GM18867 (cell line): ENCODE measurements around the gene NOP14.
A peak's percentile ranks its signal among the peaks of the same experiment; 100 is the strongest.
"Not testable (repeated sequence)": the region's sequence is repeated elsewhere in the genome, so short reads cannot be mapped to it uniquely, and the experiment has no call there.

Experiments
- ATAC-seq: cut with Tn5 transposase; IDR thresholded peaks from one replicate; pipeline ENCODE4 v1.9.1; 2021; ENCODE audit warnings: mild to moderate bottlenecking, moderate library complexity; ENCODE audit not compliant: unreplicated experiment

Gene NOP14

DNA sequence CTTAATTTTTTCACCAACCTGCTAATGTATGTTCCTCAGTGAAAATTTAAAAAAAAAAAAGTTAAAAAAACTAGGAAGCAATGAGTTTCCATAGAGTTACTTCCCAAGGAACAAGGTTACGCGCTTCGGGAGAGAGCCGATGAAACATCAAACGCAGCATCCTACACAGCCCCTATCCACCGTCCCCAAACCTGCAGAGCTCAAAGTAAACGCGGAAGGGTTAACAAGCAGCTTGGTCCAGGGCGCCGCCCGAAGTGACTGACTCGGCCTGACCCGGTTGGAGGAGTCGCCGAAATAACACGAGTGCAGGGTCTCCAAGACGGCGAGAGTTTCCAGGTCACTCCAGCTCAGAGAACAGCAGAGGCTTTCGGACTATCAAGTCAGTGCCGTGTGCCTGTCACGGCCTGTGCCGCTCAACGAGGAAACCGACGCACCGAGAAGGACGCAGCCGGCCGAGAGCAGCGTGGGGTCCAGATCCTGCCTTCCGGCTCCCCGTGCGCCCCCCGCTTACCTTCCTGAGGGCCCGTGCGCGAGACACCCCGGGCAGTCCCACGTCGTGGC is 512 bp downstream of the NOP14 start:
- ATAC-seq: peak; percentile 20

DNA sequence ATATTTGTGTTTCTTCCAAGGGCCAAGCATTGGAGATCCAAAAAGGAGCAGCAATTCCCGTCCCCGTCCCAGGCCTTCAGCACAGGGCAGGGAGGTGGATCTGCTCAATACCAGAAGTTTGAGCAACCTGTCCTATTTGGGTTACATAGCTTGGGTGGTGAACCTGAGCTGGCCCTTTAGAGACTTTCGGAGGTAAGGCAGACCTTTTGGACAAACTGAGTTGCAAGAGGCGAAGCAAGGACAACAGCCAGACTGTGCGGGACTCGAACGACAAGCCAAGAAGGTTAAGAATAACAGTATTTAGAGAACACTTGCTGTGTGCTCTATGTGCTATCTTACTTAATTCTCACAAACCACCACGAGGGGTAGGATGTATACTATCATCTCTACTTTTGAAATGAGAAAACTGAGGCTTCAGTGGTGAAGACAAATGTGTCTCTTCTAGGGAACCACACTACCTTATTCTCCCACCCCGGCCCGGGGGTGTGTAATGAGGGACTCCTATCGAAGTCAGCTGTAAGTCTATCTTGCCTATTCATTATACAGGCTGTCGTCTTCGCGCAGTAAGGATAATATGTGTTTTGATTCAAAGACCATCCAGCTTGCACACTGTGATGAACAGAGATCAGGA is 1.3 kb downstream of the NOP14 start:
- ATAC-seq: no peak

DNA sequence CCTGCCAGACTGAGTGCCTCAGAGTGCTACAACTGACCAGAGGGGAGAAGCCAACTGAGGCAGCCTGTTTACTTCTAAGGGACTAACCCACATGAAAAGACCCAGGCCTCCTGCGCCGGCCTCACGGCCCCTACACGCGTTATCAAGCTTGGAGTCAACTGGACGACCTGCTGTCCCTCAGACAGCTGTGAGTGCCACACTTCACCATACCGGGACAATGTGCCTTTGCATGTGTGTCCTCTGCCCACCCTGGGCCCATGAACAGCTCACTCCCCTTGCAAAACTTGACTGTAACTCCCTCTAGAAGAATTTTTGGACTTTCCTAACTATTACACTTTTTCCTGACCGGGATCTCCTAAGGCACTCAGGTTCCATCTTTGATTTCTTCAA is 1.8 kb downstream of the NOP14 start:
- ATAC-seq: no peak

DNA sequence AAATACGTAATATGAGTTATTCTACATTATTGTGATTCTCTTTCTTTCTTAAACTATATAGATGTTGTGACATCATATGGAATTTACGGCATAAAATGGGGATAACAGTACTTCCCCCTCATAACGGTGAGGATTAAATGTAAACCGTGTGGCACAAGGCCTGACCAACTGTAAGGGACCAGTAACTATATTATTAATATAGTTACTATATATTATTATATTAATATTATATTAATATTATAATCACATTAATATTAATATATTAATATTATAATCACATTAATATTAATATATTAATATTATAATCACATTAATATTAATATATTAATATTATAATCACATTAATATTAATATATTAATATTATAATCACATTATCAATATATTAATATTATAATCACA is 2.8 kb downstream of the NOP14 start:
- ATAC-seq: not testable (repeated sequence)

DNA sequence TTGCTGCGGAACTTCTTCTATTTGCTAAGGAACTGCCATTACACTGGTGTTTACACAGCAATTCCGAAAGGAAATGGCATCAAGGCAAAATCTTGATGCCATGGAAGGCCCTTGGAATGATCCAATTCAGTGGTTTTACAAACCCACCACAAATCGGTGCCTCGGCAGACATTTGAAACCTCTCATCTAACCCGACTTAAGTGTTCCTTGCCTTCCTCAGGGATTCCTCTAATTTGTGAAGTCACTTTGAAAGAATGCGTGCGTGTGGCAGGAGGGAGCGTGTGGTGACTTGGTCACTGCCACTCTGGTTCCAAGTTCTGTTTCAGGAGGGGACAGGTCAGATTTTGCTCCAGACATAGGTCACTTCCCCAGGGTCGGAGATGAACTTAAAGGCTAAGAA is 4.8 kb downstream of the NOP14 start:
- ATAC-seq: no peak

DNA sequence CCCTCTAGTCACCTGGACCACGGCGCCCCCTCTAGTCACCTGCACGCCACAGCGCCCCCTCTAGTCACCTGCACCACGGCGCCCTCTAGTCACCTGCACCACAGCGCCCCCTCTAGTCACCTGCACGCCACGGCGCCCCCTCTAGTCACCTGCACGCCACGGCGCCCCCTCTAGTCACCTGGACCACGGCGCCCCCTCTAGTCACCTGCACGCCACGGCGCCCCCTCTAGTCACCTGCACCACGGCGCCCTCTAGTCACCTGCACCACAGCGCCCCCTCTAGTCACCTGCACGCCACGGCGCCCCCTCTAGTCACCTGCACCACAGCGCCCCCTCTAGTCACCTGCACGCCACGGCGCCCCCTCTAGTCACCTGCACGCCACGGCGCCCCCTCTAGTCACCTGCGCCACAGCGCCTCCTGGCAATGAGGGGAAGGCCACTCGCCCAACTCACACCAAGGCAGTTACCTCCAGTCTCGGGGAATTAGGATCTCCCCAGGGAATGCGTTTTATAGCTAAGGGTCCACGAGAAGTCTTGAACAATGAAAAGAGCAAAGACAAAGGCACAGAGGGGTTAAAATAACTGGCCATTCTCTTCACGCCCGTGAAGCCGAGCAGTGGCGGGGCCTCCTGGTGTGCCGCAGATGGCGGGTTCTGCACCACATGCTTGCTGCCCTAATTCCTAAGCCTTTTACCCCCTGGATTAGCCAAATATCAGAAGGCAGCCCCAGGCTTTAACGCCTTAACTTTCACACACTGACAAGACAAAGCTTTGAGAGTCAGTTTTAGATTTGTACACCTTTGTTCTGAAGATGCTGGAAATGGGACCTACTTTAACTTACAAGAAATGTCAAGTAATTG is 7.8 kb downstream of the NOP14 start:
- not testable (repeated sequence) for ATAC-seq

DNA sequence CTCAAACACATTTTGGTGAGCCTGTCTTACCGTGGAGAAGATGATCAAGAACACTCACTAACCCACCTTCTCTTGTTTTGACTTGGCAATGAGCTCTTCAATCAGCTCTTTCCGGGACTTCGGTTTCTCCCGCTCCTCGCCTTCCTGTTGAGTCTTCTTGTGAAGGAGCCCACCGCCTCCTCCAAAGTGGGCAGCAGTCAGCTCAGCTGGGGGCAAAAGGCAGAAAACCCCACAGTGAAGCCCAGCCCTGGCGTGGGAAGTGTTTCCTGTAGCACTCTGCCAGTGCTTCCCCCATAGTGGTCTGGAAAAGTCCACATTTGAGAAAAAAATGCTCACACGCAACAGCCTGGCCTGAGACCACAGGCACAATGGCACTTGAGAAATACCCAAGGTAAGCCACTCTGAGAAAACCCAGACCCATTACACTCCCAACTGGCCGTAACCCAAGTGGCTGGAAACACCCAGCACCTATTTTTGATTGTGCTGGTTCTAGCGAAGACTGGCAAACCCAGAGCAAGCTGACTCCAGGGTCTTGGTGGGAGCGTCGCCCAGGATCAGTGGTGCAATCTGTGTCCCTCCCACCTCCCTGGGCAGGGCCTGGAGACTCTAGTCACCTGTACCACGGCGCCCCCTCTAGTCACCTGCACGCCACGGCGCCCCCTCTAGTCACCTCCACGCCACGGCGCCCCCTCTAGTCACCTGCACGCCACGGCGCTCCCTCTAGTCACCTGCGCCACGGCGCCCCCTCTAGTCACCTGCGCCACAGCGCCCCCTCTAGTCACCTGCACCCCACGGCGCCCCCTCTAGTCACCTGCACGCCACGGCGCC is 8.6 kb downstream of the NOP14 start:
- ATAC-seq: peak; percentile 56

DNA sequence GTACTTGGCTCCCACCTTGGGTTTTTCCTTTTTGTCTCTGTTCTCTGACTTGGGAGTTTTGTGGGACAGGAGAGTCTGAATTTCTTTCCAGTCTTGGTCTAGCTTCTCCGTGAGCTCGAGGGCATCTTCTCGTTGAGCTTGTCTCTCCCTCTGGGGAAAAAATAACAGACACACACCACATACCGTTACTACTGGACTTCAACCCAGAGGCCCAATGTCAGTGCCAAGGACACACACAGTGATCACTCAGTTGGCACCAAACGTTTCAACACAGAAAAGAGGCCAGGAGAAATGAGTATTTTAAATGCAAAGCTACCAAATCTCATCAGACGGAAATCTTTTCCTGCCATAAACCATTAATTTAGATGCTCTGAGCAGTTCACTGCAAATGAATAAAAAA is 9.7 kb downstream of the NOP14 start:
- no peak for ATAC-seq

DNA sequence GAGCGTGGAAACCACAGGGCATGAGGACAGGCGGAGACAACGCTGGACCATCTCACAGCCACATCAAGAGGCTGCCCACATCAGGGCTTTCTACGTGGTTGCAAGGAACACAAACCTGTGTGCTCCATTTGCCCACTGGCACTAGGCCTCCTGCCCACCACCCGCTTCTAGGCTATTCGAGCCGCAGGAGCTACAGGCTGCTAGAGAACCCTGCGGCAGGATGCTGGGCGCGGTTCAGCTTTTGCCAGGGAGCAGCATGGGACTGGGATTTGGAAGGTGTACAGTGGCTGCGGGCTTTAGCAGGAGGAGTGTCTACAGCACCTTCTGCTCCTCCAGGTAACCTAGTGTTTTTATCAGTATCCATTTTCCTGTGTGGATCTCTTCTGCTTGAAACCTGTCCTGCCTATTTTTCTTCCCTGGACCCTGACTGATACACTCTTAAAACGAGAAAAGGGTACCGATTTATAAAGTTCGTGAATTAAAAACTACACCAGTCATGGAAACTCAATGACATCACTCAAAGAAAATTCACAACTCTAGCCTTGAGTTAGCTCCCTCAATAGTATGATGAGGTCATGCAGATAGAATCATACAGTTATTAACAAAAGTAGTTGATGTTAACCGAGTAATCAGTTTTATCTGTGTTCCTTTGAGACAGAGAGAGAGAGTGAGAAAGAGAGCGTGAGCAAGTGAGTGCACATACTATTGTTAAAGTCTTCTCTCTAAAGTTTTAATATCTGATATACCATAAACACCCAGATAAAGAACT is 12.8 kb downstream of the NOP14 start:
- ATAC-seq: no peak

DNA sequence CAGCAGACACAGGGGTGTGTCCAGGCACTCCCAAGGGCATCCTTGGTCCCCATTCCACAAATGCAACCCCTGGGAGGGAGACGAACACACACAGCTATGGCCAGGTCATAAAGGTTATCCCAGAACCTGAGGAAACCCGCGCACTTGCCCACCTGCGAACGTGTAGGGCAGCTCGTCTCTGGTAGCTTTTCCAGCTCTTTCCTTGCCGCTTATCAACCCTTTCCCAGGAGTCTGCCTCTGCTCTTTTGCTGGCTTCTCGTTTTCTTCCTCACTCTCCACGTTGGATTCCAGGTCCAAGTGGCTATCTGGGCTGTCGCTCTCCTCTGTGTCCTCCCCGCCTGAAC is 13.5 kb downstream of the NOP14 start:
- ATAC-seq: no peak

DNA sequence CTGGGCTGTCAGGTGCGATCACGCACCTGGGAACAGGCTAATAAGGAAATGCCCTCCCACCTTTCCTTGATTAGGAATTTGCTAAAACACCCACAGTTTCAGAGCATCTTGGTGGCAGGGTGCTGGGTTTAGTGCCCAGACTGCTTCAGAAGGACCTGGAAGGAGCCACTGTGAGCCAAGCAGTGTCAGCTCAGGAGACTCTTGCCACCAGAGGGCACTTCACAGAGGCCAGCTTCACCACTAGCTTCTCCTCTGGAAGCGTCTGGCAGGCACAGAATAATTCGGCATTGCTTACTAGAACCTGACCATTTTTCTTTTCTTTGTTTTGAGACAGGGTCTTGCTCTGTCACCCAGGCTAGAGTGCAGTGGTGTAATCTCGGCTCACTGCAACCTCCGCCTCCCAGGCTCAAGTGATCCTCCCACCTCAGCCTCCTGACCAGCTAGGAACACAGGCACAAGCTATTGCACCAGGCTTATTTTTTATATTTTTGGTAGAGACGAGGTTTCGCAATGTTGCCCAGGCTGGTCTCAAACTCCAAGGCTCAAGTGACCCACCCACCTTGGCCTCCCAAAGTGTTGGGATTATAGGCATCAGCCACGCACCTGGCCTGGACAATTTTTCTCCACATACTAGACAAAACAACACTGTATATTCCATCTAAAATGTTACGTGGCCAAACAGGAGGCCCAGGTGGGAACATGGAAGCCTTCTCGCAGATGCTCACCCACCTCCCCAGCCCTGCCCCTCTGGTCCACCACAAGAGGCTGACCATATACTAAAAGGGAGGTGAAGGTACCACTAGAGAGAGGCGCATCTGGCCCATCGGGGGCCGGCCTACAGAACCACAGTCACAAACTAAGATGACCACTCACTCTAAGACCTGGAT is 14.1 kb downstream of the NOP14 start:
- ATAC-seq: no peak

DNA sequence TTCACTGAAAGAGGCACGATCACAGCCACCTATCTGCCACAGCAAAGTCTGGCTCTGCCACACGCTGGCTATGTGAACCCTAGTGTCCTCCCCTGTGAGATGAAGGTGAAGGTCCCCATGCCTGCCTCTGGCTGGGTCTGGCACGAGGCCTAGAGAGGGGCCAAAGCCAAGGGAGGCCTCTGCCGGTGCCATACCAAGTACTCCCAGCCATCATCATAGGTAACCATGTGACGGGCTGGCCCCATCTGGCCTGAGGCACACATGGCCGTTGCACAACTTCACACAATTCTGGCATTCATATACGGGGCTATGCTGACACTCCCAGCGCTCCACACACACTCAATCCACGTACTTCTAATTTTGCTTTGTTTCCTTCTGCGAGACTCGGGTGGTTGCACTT is 15.3 kb downstream of the NOP14 start:
- no peak for ATAC-seq

DNA sequence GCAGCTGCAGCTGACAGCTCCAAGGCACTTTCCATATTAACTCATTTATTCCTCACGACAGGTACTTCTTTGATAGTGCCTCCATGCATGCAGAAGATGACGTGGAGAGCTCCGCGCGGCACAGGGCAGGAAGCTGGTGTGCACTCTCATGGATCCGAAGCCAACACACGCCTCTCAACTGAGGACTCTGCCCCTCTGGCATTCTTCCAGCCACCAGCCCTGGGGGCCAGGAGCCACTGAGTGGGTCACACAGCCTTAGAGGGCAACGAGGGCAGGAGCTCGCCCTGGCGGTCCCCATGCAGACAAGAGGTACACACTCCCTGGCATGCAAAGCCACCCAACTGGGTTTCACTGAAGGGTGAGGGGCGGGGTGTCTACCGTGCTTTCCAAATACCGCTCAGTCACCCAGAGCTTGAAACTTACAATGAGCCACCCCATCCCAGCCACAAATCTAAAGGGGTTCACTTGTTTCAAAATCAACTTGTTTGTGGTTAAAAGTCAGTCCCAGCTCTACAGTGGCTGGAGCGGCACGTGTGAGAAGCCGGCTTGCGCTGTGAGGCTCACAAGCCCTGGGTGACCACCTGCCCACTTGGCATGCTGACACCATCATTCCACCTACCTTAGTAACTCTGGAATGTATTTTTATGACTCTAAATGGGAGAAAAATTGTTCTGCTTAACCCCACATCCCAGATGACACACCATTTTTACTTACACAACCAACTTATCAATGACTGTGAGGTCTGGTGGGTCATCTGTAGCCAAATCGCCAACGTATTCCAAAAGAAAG is 16.2 kb downstream of the NOP14 start:
- ATAC-seq: no peak

DNA sequence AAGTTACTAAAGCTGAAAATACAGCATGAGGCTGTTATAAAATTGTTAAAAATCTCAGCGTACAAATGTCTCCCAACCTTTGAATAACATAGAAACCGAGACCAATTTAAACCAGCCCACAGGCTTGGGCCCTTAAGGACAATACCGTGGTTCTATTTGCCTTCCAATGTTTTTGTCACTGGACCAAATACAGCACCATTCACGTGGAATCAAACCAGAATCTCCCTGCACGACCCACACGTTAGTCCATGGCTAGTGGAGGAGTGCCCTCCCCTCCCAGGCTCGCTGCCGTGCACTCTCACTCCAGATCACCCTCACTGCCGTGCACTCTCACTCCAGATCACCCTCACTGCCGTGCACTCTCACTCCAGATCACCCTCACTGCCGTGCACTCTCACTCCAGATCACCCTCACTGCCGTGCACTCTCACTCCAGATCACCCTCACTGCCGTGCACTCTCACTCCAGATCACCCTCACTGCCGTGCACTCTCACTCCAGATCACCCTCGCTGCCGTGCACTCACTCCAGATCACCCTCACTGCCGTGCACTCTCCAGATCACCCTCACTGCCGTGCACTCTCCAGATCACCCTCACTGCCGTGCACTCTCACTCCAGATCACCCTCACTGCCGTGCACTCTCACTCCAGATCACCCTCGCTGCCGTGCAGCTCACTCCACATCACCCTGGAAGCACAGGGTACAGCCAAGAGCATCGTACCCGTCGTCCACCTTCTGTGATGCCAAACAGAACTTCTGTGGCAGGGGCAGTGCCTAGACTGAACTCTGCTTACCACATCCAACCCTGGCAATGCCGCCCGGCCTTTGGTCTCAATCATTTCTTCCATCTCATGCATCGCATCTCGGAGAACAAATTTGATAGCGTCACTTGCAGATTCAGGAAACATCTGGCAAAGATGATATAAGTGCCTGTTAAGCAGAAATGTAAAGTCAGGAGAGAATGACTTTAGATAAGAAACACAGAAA is 17.3 kb downstream of the NOP14 start:
- not testable (repeated sequence) for ATAC-seq

DNA sequence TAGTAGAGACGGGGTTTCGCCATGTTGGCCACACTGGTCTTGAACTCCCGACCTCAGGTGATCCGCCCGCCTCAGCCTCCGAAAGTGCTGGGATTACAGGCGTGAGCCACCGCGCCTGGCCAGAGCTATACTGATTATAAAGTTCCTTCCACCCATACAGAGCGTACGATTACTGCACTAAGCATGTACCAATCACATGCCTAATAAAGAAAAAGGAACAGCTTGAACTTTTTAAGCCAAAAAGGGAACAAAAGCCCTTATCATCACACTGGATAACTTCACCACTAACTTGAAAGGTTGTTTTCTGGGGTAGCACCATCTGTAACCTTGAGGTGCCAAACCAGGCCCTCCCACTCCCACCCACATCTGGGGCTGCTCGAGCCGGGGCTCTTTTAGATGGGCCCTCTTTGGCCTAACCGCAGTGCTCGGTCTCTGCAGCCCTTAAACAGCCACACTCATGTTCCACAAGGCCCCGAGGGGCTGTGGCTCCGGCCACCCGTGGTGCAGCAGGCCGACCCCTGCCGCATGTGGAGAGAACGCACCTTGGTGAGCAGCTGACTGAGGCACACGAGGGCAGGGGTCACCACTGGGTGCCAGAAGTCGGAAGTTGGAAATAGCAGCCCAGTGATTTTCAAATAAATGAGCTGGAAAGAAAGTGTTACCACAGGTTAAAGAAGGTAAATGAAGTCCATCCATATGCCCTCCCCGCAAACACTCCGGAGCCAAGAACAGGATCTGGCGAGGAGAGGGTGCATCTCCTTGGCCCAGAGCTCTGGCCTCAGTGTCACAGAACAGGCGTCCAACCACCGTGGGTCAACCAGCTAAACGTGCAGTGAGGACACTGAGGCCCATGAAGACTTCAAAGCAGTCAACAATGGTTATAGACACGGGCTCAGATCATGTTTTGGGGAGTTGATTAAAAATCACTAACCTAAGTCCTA is 18.4 kb downstream of the NOP14 start:
- ATAC-seq: no peak

DNA sequence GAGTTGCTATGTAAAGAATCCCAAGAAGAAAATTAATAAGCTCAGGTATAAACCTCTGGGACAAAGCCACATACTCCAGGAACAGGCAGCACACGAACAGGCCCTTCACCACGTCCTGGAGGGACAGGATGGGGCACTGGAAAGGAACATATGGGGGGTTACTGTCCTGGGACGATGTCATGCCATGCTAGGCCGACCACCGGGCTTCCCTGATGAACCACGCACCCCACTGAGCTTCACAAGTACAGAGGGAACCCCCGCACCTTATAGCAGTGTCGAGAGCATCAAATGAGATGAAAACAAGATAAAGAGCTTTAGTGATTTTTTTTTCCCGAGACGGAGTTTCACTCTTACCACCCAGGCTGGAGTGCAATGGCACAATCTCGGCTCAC is 19.1 kb downstream of the NOP14 start:
- no peak for ATAC-seq
